ENCODE measurements around the gene TTC7B.

Gene TTC7B

GRCh38 chr14:90753456-90754005 lies 62.7 kb downstream of the TTC7B start:
- peaks cover 4% of the 10 kb centered on the region for H3K4me1 ChIP-seq (ENCODE audit: low read depth, poor library complexity, severe bottlenecking)
- no peaks in the 10 kb centered on the region for H4K20me1 ChIP-seq (ENCODE audit: insufficient read depth)
- no peaks in the 10 kb centered on the region for H3K36me3 ChIP-seq (ENCODE audit: insufficient read depth)
- no peak overlapping the region for H3K27ac ChIP-seq
- H3K9ac ChIP-seq = no peak overlapping the region
- H3K4me3 ChIP-seq (IDR thresholded peaks at IDR 0.05; ENCODE audit: insufficient read depth, low read depth, low read length) = no peak overlapping the region
- H3K4me2 ChIP-seq = no peak overlapping the region
- H2AFZ ChIP-seq (ENCODE audit: low read depth) = no peak overlapping the region
- TF ChIP-seq CTCF (conservative IDR thresholded peaks at IDR 0.05; ENCODE audit: low read depth, low read length) = no peak
- H3K79me2 ChIP-seq (ENCODE audit: insufficient read depth, low read depth) = no peaks in the 10 kb centered on the region
- H3K27me3 ChIP-seq (ENCODE audit: insufficient read depth, low read depth) = no peaks in the 10 kb centered on the region

- H3K4me2 ChIP-seq = no peak overlapping the region
- H3K4me3 ChIP-seq (IDR thresholded peaks at IDR 0.05; ENCODE audit: insufficient read depth, low read depth, low read length) = no peak overlapping the region
- H3K27ac ChIP-seq = no peak overlapping the region
- no peak overlapping the region for H3K9ac ChIP-seq
- no peak for TF ChIP-seq CTCF (conservative IDR thresholded peaks at IDR 0.05; ENCODE audit: low read depth, low read length)
- no peaks in the 10 kb centered on the region for H3K4me1 ChIP-seq (ENCODE audit: low read depth, poor library complexity, severe bottlenecking)
- H2AFZ ChIP-seq (ENCODE audit: low read depth) = no peak overlapping the region
- H4K20me1 ChIP-seq (ENCODE audit: insufficient read depth) = no peaks in the 10 kb centered on the region
- H3K79me2 ChIP-seq (ENCODE audit: insufficient read depth, low read depth) = no peaks in the 10 kb centered on the region
- no peaks in the 10 kb centered on the region for H3K27me3 ChIP-seq (ENCODE audit: insufficient read depth, low read depth)
- no peaks in the 10 kb centered on the region for H3K36me3 ChIP-seq (ENCODE audit: insufficient read depth)
These were observed 65.5 kb downstream of the TTC7B start for GRCh38 chr14:90750701-90751100.

- H3K4me3 ChIP-seq (IDR thresholded peaks at IDR 0.05; ENCODE audit: insufficient read depth, low read depth, low read length) = no peak overlapping the region
- H4K20me1 ChIP-seq (ENCODE audit: insufficient read depth) = no peaks in the 10 kb centered on the region
- H3K27ac ChIP-seq = no peak overlapping the region
- no peak for TF ChIP-seq CTCF (conservative IDR thresholded peaks at IDR 0.05; ENCODE audit: low read depth, low read length)
- H3K9ac ChIP-seq = no peak overlapping the region
- no peaks in the 10 kb centered on the region for H3K4me1 ChIP-seq (ENCODE audit: low read depth, poor library complexity, severe bottlenecking)
- H3K79me2 ChIP-seq (ENCODE audit: insufficient read depth, low read depth) = no peaks in the 10 kb centered on the region
- no peaks in the 10 kb centered on the region for H3K36me3 ChIP-seq (ENCODE audit: insufficient read depth)
- H2AFZ ChIP-seq (ENCODE audit: low read depth) = no peak overlapping the region
- no peaks in the 10 kb centered on the region for H3K27me3 ChIP-seq (ENCODE audit: insufficient read depth, low read depth)
- H3K4me2 ChIP-seq = no peak overlapping the region
These were observed 66.0 kb downstream of the TTC7B start for GRCh38 chr14:90750191-90750590.

GRCh38 chr14:90747909-90748308 lies 68.3 kb downstream of the TTC7B start:
- H3K4me2 ChIP-seq = no peak overlapping the region
- H3K79me2 ChIP-seq (ENCODE audit: insufficient read depth, low read depth) = no peaks in the 10 kb centered on the region
- H3K4me3 ChIP-seq (IDR thresholded peaks at IDR 0.05; ENCODE audit: insufficient read depth, low read depth, low read length) = no peak overlapping the region
- no peaks in the 10 kb centered on the region for H3K4me1 ChIP-seq (ENCODE audit: low read depth, poor library complexity, severe bottlenecking)
- H3K36me3 ChIP-seq (ENCODE audit: insufficient read depth) = no peaks in the 10 kb centered on the region
- H3K27me3 ChIP-seq (ENCODE audit: insufficient read depth, low read depth) = no peaks in the 10 kb centered on the region
- no peak overlapping the region for H2AFZ ChIP-seq (ENCODE audit: low read depth)
- no peak for TF ChIP-seq CTCF (conservative IDR thresholded peaks at IDR 0.05; ENCODE audit: low read depth, low read length)
- H3K9ac ChIP-seq = no peak overlapping the region
- H4K20me1 ChIP-seq (ENCODE audit: insufficient read depth) = no peaks in the 10 kb centered on the region
- H3K27ac ChIP-seq = no peak overlapping the region

Data from KMS-11 (cell line).